GM12878 (cell line): ENCODE measurements around the gene CLASRP. TPM values are rescaled to one million over a fixed set of nuclear protein-coding genes. Genes with fewer than 3 reads are reported as not detected.

ENCODE experiments used
- ATAC-seq: fragments of 200-7000 bp; cut with Tn5 transposase; 3 replicates; pipeline ENCODE4 v1.9.1; 2020; ENCODE audit warnings: mild to moderate bottlenecking, moderate library complexity
- BruUV-seq: library from RNA; stranded (reverse); fragments of 400-500 nt; replicated peaks from 2 replicates; lab custom pipeline; 2021; lab: Mats Ljungman, UMichigan
- CTCF ChIA-PET: fragments of 300-600 bp; sonication (Branson Sonifier 250); formaldehyde crosslinking; extraction: SDS; loops from one replicate; lab custom pipeline; 2021; ENCODE audit warnings: inconsistent platforms; lab: Yijun Ruan, JAX
- POLR2A ChIA-PET: fragments of 350-600 bp; formaldehyde crosslinking; extraction: SDS; loops from one replicate; lab custom pipeline; 2021; ENCODE audit warnings: inconsistent platforms; lab: Charles Lee
- RAD21 ChIA-PET: fragments of 300-600 bp; sonication (Branson Sonifier 250); formaldehyde crosslinking; loops from one replicate; lab custom pipeline; 2023; ENCODE audit warnings: antibody characterized with exemption; ENCODE audit not compliant: unreplicated experiment; lab: Charles Lee
- SMC1A ChIA-PET: fragments of 300-600 bp; sonication (Branson Sonifier 250); formaldehyde crosslinking; loops from one replicate; lab custom pipeline; 2023; ENCODE audit not compliant: unreplicated experiment, uncharacterized antibody; lab: Charles Lee
- DNase-seq: peaks from one replicate; pipeline ENCODE4 v3.0.0-alpha.2; 2011; ENCODE audit warnings: low read depth, low spot score
- FAIRE-seq: peaks from 3 replicates; lab custom pipeline; 2011; peaks lifted over from hg19 to GRCh38; lab: Jason Lieb, UNC
- H2AFZ ChIP-seq: 2 replicates; pipeline ENCODE4 v1.6.0; 2011; ENCODE audit warnings: low read depth, low read length, control low read depth; ENCODE audit not compliant: control insufficient read depth
- H3K27ac ChIP-seq: 2 replicates; pipeline ENCODE4 v1.5.1; 2011; ENCODE audit warnings: control low read depth; ENCODE audit not compliant: control insufficient read depth, insufficient read depth
- H3K27me3 ChIP-seq, 2 experiments: replicated peaks in 1 of 2; 2 replicates each; pipeline versions ENCODE4 v1.6.0 to v1.6.1; 2011; ENCODE audit warnings: low read length in 1 of 2; ENCODE audit not compliant: control insufficient read depth in 2 of 2, insufficient read depth in 2 of 2
- H3K36me3 ChIP-seq, 2 experiments: 2 replicates each; pipeline ENCODE4 v1.5.1; 2011; ENCODE audit warnings: low read length in 1 of 2; ENCODE audit not compliant: control insufficient read depth in 2 of 2, insufficient read depth in 2 of 2
- H3K4me1 ChIP-seq: 2 replicates; pipeline ENCODE4 v1.6.1; 2011; ENCODE audit warnings: mild to moderate bottlenecking, low read length, moderate library complexity, mixed read lengths; ENCODE audit not compliant: control insufficient read depth, insufficient read depth
- H3K4me2 ChIP-seq: 2 replicates; pipeline ENCODE4 v1.6.0; 2011; ENCODE audit warnings: control low read depth; ENCODE audit not compliant: control insufficient read depth, insufficient read depth
- H3K4me3 ChIP-seq: fragments of 200-600 bp; sonication (generic); 2 replicates; pipeline ENCODE4 v1.5.1; 2016
- H3K79me2 ChIP-seq: 2 replicates; pipeline ENCODE4 v1.6.0; 2011; ENCODE audit warnings: low read length; ENCODE audit not compliant: control insufficient read depth, insufficient read depth
- H3K9ac ChIP-seq: 2 replicates; pipeline ENCODE4 v1.8.0; 2011; ENCODE audit warnings: low read length, control low read depth, mixed read lengths; ENCODE audit not compliant: control insufficient read depth, insufficient read depth
- H3K9me3 ChIP-seq: replicated peaks from 3 replicates; pipeline ENCODE4 v1.5.1; 2011; ENCODE audit warnings: mild to moderate bottlenecking, low read length; ENCODE audit not compliant: control insufficient read depth, insufficient read depth
- H4K20me1 ChIP-seq: 2 replicates; pipeline ENCODE4 v1.6.0; 2011; ENCODE audit not compliant: control insufficient read depth, insufficient read depth
- ETV6 ChIP-seq, 2 experiments: fragments of 450-650 bp in 1 of 2; IDR thresholded peaks in 1 of 2; conservative IDR thresholded peaks in 1 of 2; 2 replicates each; pipeline ENCODE4 v1.6.1; 2014; ENCODE audit warnings: antibody characterized with exemption in 1 of 2, borderline replicate concordance in 1 of 2, low read depth in 1 of 2, mild to moderate bottlenecking in 1 of 2, moderate library complexity in 1 of 2
- FOXK2 ChIP-seq: fragments of 450-650 bp; IDR thresholded peaks from 2 replicates; pipeline ENCODE4 v1.6.1; 2017; ENCODE audit warnings: mild to moderate bottlenecking, moderate library complexity
- HDGF ChIP-seq: fragments of 450-650 bp; IDR thresholded peaks from 2 replicates; pipeline ENCODE4 v1.6.1; 2016; ENCODE audit warnings: antibody characterized with exemption
- LARP7 ChIP-seq: fragments of 450-650 bp; IDR thresholded peaks from 2 replicates; pipeline ENCODE4 v1.6.1; 2017; ENCODE audit warnings: mild to moderate bottlenecking
- MYB ChIP-seq: fragments of 150-350 bp; IDR thresholded peaks from 2 replicates; pipeline ENCODE4 v1.6.1; 2014; ENCODE audit warnings: mild to moderate bottlenecking, low read depth, low read length, borderline replicate concordance
- NR2C1 ChIP-seq: fragments of 450-650 bp; IDR thresholded peaks from 2 replicates; pipeline ENCODE4 v1.6.1; 2017; ENCODE audit warnings: antibody characterized with exemption, mild to moderate bottlenecking, moderate library complexity
- PRDM15 ChIP-seq: fragments of 450-650 bp; formaldehyde crosslinking; IDR thresholded peaks from 2 replicates; pipeline ENCODE4 v1.4.0; 2020; ENCODE audit warnings: mild to moderate bottlenecking, moderate library complexity
- RUNX3 ChIP-seq: IDR thresholded peaks from 2 replicates; pipeline ENCODE4 v1.6.1; 2012; ENCODE audit warnings: low read length, inconsistent platforms
- SIN3A ChIP-seq: IDR thresholded peaks from 2 replicates; pipeline ENCODE4 v1.6.1; 2012; ENCODE audit warnings: low read depth, low read length, improper control_type of control experiment
- SRF ChIP-seq, 2 experiments: IDR thresholded peaks; 2 replicates each; pipeline ENCODE4 v1.6.1; 2011; ENCODE audit warnings: low read depth in 2 of 2, low read length in 2 of 2, mild to moderate bottlenecking in 1 of 2, moderate library complexity in 1 of 2
- STAT3 ChIP-seq: IDR thresholded peaks from 2 replicates; pipeline ENCODE4 v1.6.1; 2011; ENCODE audit warnings: low read depth, low read length, improper control_type of control experiment
- SUZ12 ChIP-seq: fragments of 200-600 bp; sonication (generic); IDR thresholded peaks from one replicate; pipeline ENCODE4 v1.6.1; 2018; ENCODE audit warnings: antibody characterized with exemption, mild to moderate bottlenecking; ENCODE audit not compliant: unreplicated experiment
- YY1 ChIP-seq: IDR thresholded peaks from 2 replicates; pipeline ENCODE4 v1.6.1; 2011; ENCODE audit warnings: low read depth, mild to moderate bottlenecking, low read length
- ZBED1 ChIP-seq: IDR thresholded peaks from 2 replicates; pipeline ENCODE4 v1.6.1; 2016; ENCODE audit warnings: borderline replicate concordance
- ZNF622 ChIP-seq: fragments of 450-650 bp; IDR thresholded peaks from 2 replicates; pipeline ENCODE4 v1.6.1; 2017; ENCODE audit warnings: mild to moderate bottlenecking, inconsistent platforms
- WGBS: methylation state at CpG from one replicate; pipeline ENCODE4 v1.1.6; 2016; ENCODE audit warnings: low lambda C conversion rate; ENCODE audit not compliant: insufficient replicate concordance, insufficient coverage; ENCODE audit errors: missing lambda C conversion rate; 5-methylcytosine and 5-hydroxymethylcytosine counted together
- in situ Hi-C: fragments of 300-500 bp; cut with MboI; formaldehyde crosslinking; loops from 9 replicates; pipeline ENCODE4 v1.14.3; 2018; ENCODE audit warnings: mixed read lengths
- intact Hi-C: fragments of 100-400 bp; cut with micrococcal nuclease; formaldehyde crosslinking; loops from one replicate; pipeline ENCODE4 v1.14.2; 2022; ENCODE audit not compliant: unreplicated experiment
- polyA plus RNA-seq, 11 experiments: library from polyadenylated mRNA; depleted of rRNA in 4 of 11; unstranded in 6 of 11; stranded (reverse) in 5 of 11; fragments of >200 nt; fragmentation: Nextera tagmentation in 4 of 11; fragmentation: Illumina TruSeq in 1 of 11; extraction: Ambion mirVana in 4 of 11; extraction: Trizol in 1 of 11; gene quantifications; 1 replicate in 1 of 11; 2 replicates in 10 of 11; pipeline versions ENCODE4 v1.2.1 to v1.2.3, GENCODE V29; 2011 to 2016; ENCODE audit warnings: inconsistent platforms in 2 of 11, missing spikeins in 2 of 11, low read depth in 1 of 11
- total RNA-seq, 4 experiments: library from RNA; depleted of rRNA in 3 of 4; stranded (reverse); fragments of >200 nt in 3 of 4; fragmentation: Illumina TruSeq in 1 of 4; extraction: Trizol in 1 of 4; gene quantifications; 2 replicates each; pipeline versions ENCODE4 v1.2.1 to v1.2.3, GENCODE V29; 2013 to 2021
- TF ChIP-seq, protein P1 (sequence below): IDR thresholded peaks from 2 replicates; pipeline ENCODE4 v1.6.1; 2012; ENCODE audit warnings: low read depth, low read length, improper control_type of control experiment
- TF ChIP-seq, protein P2 (sequence below): fragments of 450-650 bp; IDR thresholded peaks from 2 replicates; pipeline ENCODE4 v1.6.1; 2016; ENCODE audit warnings: mild to moderate bottlenecking
- TF ChIP-seq, protein P3 (sequence below): IDR thresholded peaks from 2 replicates; pipeline ENCODE4 v1.6.1; 2011; ENCODE audit warnings: low read depth, low read length, improper control_type of control experiment, borderline replicate concordance

Gene CLASRP
- total and polyA plus RNA-seq, 10 of the 15 experiments (the other 5 are each of a cell fraction or from before 2014, with no cell fraction given): 0.68 to 75.8 (median 30.2) TPM

GRCh38 chr19:45020071-45020470 is 18.8 kb upstream of the CLASRP start:
- Histone ChIP-seq H3K4me1 (peaks cover 20% of the 10 kb centered on the region), H3K4me2 (no peak overlapping the region), H3K27me3 (no peaks in the 10 kb centered on the region), H3K9ac (no peak overlapping the region), H3K4me3 (no peak overlapping the region), H4K20me1 (no peaks in the 10 kb centered on the region), H2AFZ (no peak overlapping the region), H3K27ac (no peak overlapping the region), H3K9me3 (no peaks in the 10 kb centered on the region), H3K79me2 (no peaks in the 10 kb centered on the region), H3K36me3 (peaks cover 1 to 3% of the 10 kb centered on the region in 2 experiments; a peak in 2 of 4 replicates)
- TF ChIP-seq MYB (no peak), RUNX3 (no peak), ETV6 (conservative IDR thresholded peaks at IDR 0.05 in 1 of 2, IDR thresholded peaks at IDR 0.05 in 1 of 2; ENCODE audit: borderline replicate concordance in 1 of 2, low read depth in 1 of 2) (no peak), STAT3 (no peak), SRF (IDR thresholded peaks at IDR 0.05; ENCODE audit: low read depth in 2 of 2, low read length in 2 of 2) (no peak), PRDM15 (CRISPR knock-in tag) (no peak), YY1 (no peak), SUZ12 (no peak), LARP7 (no peak), ZNF622 (no peak), HDGF (no peak), NR2C1 (no peak), ZBED1 (no peak), FOXK2 (no peak), SIN3A (no peak)
- TF ChIP-seq, protein P1, sequence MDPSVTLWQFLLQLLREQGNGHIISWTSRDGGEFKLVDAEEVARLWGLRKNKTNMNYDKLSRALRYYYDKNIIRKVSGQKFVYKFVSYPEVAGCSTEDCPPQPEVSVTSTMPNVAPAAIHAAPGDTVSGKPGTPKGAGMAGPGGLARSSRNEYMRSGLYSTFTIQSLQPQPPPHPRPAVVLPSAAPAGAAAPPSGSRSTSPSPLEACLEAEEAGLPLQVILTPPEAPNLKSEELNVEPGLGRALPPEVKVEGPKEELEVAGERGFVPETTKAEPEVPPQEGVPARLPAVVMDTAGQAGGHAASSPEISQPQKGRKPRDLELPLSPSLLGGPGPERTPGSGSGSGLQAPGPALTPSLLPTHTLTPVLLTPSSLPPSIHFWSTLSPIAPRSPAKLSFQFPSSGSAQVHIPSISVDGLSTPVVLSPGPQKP: no peak
- TF ChIP-seq, protein P2, sequence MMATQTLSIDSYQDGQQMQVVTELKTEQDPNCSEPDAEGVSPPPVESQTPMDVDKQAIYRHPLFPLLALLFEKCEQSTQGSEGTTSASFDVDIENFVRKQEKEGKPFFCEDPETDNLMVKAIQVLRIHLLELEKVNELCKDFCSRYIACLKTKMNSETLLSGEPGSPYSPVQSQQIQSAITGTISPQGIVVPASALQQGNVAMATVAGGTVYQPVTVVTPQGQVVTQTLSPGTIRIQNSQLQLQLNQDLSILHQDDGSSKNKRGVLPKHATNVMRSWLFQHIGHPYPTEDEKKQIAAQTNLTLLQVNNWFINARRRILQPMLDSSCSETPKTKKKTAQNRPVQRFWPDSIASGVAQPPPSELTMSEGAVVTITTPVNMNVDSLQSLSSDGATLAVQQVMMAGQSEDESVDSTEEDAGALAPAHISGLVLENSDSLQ: no peak
- TF ChIP-seq, protein P3, sequence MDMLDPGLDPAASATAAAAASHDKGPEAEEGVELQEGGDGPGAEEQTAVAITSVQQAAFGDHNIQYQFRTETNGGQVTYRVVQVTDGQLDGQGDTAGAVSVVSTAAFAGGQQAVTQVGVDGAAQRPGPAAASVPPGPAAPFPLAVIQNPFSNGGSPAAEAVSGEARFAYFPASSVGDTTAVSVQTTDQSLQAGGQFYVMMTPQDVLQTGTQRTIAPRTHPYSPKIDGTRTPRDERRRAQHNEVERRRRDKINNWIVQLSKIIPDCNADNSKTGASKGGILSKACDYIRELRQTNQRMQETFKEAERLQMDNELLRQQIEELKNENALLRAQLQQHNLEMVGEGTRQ: no peak
- WGBS: 100% methylated on average over 2 of the region's 3 CpGs
- SMC1A ChIA-PET: interaction anchor here (2.0 kb wide), 1 partner anchor 19 kb away, joined by 7 read pairs; the partner anchor contains the start of gene CLASRP
- no TSS peak for BruUV-seq
- no peak for FAIRE-seq
- DNase-seq: no peak
- intact Hi-C loops: no loop called here
- in situ Hi-C loops: no loop called here
- ATAC-seq: no peak
- RAD21 ChIA-PET: no interaction called here
- CTCF ChIA-PET: interaction anchor here (0.6 to 0.9 kb wide), 2 partner anchors 31 to 168 kb away, joined by 3 read pairs; no protein-coding TSS in a partner anchor
- POLR2A ChIA-PET: interaction anchor here (1.3 kb wide), 1 partner anchor 13 kb away, joined by 3 read pairs; no protein-coding TSS in a partner anchor
